Measurements from ENCODE around the gene GCLC. TPM values are rescaled to one million over a fixed set of nuclear protein-coding genes. Genes with fewer than 3 reads are reported as not detected.
A peak's percentile ranks its signal among the peaks of the same experiment; 100 is the strongest.
"Not testable (repeated sequence)": the region's sequence is repeated elsewhere in the genome, so short reads cannot be mapped to it uniquely, and the experiment has no call there.

Gene GCLC
- 17.4 and 20.8 TPM in 2 replicates for total RNA-seq

- DNase-seq (ENCODE audit: low read depth, low spot score), result peak; percentile 88
Measured at GRCh38 chr6:53544470-53545308, at the start of gene GCLC. Gene GCLC (minus strand): TSS chr6:53545101. CDS start chr6:53544645, 456 bp downstream.

GRCh38 chr6:53594596-53594995 is 49.7 kb upstream of the GCLC start:
- no peak for DNase-seq (ENCODE audit: low read depth, low spot score)

GRCh38 chr6:53593001-53593488 is 48.1 kb upstream of the GCLC start:
- DNase-seq (ENCODE audit: low read depth, low spot score), result no peak

GRCh38 chr6:53591873-53592272 is 47.0 kb upstream of the GCLC start:
- DNase-seq (ENCODE audit: low read depth, low spot score), result no peak

GRCh38 chr6:53588816-53589509 is 44.1 kb upstream of the GCLC start:
- DNase-seq (ENCODE audit: low read depth, low spot score), result no peak

- no peak for DNase-seq (ENCODE audit: low read depth, low spot score)
Measured at GRCh38 chr6:53587291-53587690, 42.4 kb upstream of the GCLC start.

GRCh38 chr6:53585208-53585900 is 40.5 kb upstream of the GCLC start:
- no peak for DNase-seq (ENCODE audit: low read depth, low spot score)

- DNase-seq (ENCODE audit: low read depth, low spot score), result no peak
Measured at GRCh38 chr6:53584726-53585125, 39.8 kb upstream of the GCLC start.

- DNase-seq (ENCODE audit: low read depth, low spot score), result no peak
Measured at GRCh38 chr6:53583451-53583850, 38.5 kb upstream of the GCLC start.

- DNase-seq (ENCODE audit: low read depth, low spot score), result no peak
Measured at GRCh38 chr6:53582963-53583362, 38.1 kb upstream of the GCLC start.

- DNase-seq (ENCODE audit: low read depth, low spot score), result no peak
Measured at GRCh38 chr6:53581856-53582255, 37.0 kb upstream of the GCLC start.

GRCh38 chr6:53581173-53581773 is 36.4 kb upstream of the GCLC start:
- no peak for DNase-seq (ENCODE audit: low read depth, low spot score)

- DNase-seq (ENCODE audit: low read depth, low spot score), result no peak
Measured at GRCh38 chr6:53579338-53579737, 34.4 kb upstream of the GCLC start.

GRCh38 chr6:53578371-53578770 is 33.5 kb upstream of the GCLC start:
- no peak for DNase-seq (ENCODE audit: low read depth, low spot score)

GRCh38 chr6:53573299-53573698 is 28.4 kb upstream of the GCLC start:
- DNase-seq (ENCODE audit: low read depth, low spot score), result no peak

- not testable (repeated sequence) for DNase-seq (ENCODE audit: low read depth, low spot score)
Measured at GRCh38 chr6:53572379-53572778, 27.5 kb upstream of the GCLC start.

- no peak for DNase-seq (ENCODE audit: low read depth, low spot score)
Measured at GRCh38 chr6:53568776-53569616, 24.1 kb upstream of the GCLC start.

- DNase-seq (ENCODE audit: low read depth, low spot score), result no peak
Measured at GRCh38 chr6:53567701-53568100, 22.8 kb upstream of the GCLC start.

- DNase-seq (ENCODE audit: low read depth, low spot score), result no peak
Measured at GRCh38 chr6:53566755-53567154, 21.9 kb upstream of the GCLC start.

GRCh38 chr6:53565886-53566285 is 21.0 kb upstream of the GCLC start:
- no peak for DNase-seq (ENCODE audit: low read depth, low spot score)

Measured in pulmonary artery endothelial cell (primary cell).